ENCODE measurements around the gene GOPC.

GOPC gene

GRCh38 chr6:117613920-117614560 lies 11.7 kb upstream of the GOPC start:
- Histone ChIP-seq H3K27ac (no peak overlapping the region), H3K36me3 (no peaks in the 10 kb centered on the region), H3K27me3 (peaks cover 9% of the 10 kb centered on the region), H3K4me3 (ENCODE audit: low read depth in 1 of 2, low read length in 1 of 2) (no peak overlapping the region), H3K9me3 (no peaks in the 10 kb centered on the region), H3K4me1 (ENCODE audit: control insufficient read depth in 1 of 2, insufficient read depth in 1 of 2, low read depth in 1 of 2, low read length in 1 of 2) (no peaks in the 10 kb centered on the region)
- TF ChIP-seq CTCF (IDR thresholded peaks at IDR 0.05) = no peak

- no peak for TF ChIP-seq CTCF (IDR thresholded peaks at IDR 0.05)
- no peak overlapping the region for H3K4me3 ChIP-seq (ENCODE audit: low read depth in 1 of 2, low read length in 1 of 2)
- H3K9me3 ChIP-seq = no peaks in the 10 kb centered on the region
- H3K27me3 ChIP-seq = peaks cover 33% of the 10 kb centered on the region
- no peak overlapping the region for H3K27ac ChIP-seq
- H3K4me1 ChIP-seq (ENCODE audit: control insufficient read depth in 1 of 2, insufficient read depth in 1 of 2, low read depth in 1 of 2, low read length in 1 of 2) = peaks cover 7 to 8% of the 10 kb centered on the region in 2 experiments
- H3K36me3 ChIP-seq = no peaks in the 10 kb centered on the region
These were observed 5.2 kb upstream of the GOPC start for GRCh38 chr6:117607511-117607910.

GRCh38 chr6:117605169-117605826 lies 3.0 kb upstream of the GOPC start:
- peak; percentile 15 for TF ChIP-seq CTCF (IDR thresholded peaks at IDR 0.05)
- Histone ChIP-seq H3K4me1 (ENCODE audit: control insufficient read depth in 1 of 2, insufficient read depth in 1 of 2, low read depth in 1 of 2, low read length in 1 of 2) (peaks cover 20 to 22% of the 10 kb centered on the region in 2 experiments), H3K4me3 (ENCODE audit: low read depth in 1 of 2, low read length in 1 of 2) (no peak overlapping the region), H3K36me3 (no peaks in the 10 kb centered on the region), H3K27me3 (peaks cover 29% of the 10 kb centered on the region), H3K9me3 (no peaks in the 10 kb centered on the region), H3K27ac (no peak overlapping the region)

- Histone ChIP-seq H3K27me3 (peaks cover 29% of the 10 kb centered on the region), H3K4me1 (ENCODE audit: control insufficient read depth in 1 of 2, insufficient read depth in 1 of 2, low read depth in 1 of 2, low read length in 1 of 2) (peaks cover 20 to 26% of the 10 kb centered on the region in 2 experiments), H3K36me3 (no peaks in the 10 kb centered on the region), H3K27ac (no peak overlapping the region), H3K9me3 (no peaks in the 10 kb centered on the region), H3K4me3 (ENCODE audit: low read depth in 1 of 2, low read length in 1 of 2) (no peak overlapping the region)
- TF ChIP-seq CTCF (IDR thresholded peaks at IDR 0.05) = no peak
These were observed 1.5 kb upstream of the GOPC start for GRCh38 chr6:117603821-117604220.

DNA sequence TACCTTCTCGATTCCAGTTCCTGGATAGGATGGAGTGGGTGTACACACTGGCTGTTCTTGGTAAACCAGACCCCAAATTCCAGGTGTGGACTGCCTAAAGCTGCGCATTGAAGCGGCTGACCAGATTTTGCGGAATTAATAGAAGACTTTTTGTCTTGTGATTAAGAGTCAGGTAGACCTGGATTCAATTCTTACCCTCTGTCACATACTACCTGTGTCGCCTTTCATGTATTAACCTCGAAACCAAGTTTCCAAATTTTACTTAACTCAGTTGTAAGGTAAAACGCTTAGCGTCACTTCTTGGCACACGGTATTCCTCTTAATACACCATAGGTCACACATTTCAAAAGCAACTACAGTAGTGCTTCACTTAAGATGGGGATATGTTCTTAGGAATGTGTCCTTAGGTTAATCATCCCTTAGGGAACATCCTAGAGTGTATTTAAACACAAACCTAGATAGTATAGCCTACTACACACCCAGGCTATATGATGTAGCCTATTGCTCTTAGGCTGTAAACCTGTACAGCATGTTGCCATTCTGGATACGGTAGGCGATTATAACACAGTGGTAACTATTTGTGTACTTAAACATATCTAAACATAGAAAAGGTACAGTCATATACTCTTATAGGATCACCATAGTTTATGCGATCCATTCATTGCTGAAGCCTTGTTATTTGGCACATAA lies 733 bp upstream of the GOPC start:
- H3K27ac ChIP-seq = peak overlapping the region; percentile 83
- no peak for TF ChIP-seq CTCF (IDR thresholded peaks at IDR 0.05)
- H3K4me3 ChIP-seq (ENCODE audit: low read depth in 1 of 2, low read length in 1 of 2) = peak overlapping the region; percentile 98 to 99
- H3K4me1 ChIP-seq (ENCODE audit: control insufficient read depth in 1 of 2, insufficient read depth in 1 of 2, low read depth in 1 of 2, low read length in 1 of 2) = peaks cover 20 to 26% of the 10 kb centered on the region in 2 experiments
- peaks cover 27% of the 10 kb centered on the region for H3K27me3 ChIP-seq
- no peaks in the 10 kb centered on the region for H3K36me3 ChIP-seq
- no peaks in the 10 kb centered on the region for H3K9me3 ChIP-seq
